Transverse colon (tissue), 4 donors: Measurements from ENCODE around the gene FA2H. TPM values are rescaled to one million over a fixed set of nuclear protein-coding genes. Genes with fewer than 3 reads are reported as not detected.

ENCODE experiments used
- DNase-seq: peaks from one replicate; pipeline ENCODE4 v3.0.0-alpha.2; 2019
- H3K27ac ChIP-seq, 4 donors: fragments of 200-600 bp; sonication (generic); 2 replicates each; pipeline ENCODE4 v1.5.1; 2016 to 2018; ENCODE audit warnings: inconsistent platforms in 4 of 4
- H3K27me3 ChIP-seq: fragments of 200-600 bp; sonication (generic); 2 replicates; pipeline ENCODE4 v1.5.1; 2017; ENCODE audit warnings: inconsistent platforms
- H3K36me3 ChIP-seq, 4 donors: fragments of 200-600 bp; sonication (generic); 2 replicates each; pipeline ENCODE4 v1.5.1; 2017 to 2019; ENCODE audit warnings: inconsistent platforms in 4 of 4
- H3K4me1 ChIP-seq, 4 donors: fragments of 200-600 bp; sonication (generic); 2 replicates each; pipeline ENCODE4 v1.5.1; 2017 to 2020; ENCODE audit warnings: inconsistent platforms in 4 of 4
- H3K4me3 ChIP-seq, 4 donors: fragments of 200-600 bp; sonication (generic); 1 replicate in 1 of 4; 2 replicates in 3 of 4; pipeline versions ENCODE4 v1.5.1 to v1.6.1; 2017 to 2019; ENCODE audit warnings: inconsistent platforms in 4 of 4
- H3K9me3 ChIP-seq, 2 donors: fragments of 200-600 bp; sonication (generic); 2 replicates each; pipeline ENCODE4 v1.5.1; 2017 to 2019; ENCODE audit warnings: inconsistent platforms in 2 of 2
- EP300 ChIP-seq: sonication (generic); formaldehyde crosslinking; IDR thresholded peaks from one replicate; pipeline ENCODE4 v1.6.1; 2017; ENCODE audit warnings: antibody characterized with exemption, low read depth
- POLR2A ChIP-seq: fragments of 450-650 bp; IDR thresholded peaks from one replicate; pipeline ENCODE4 v1.6.1; 2016; ENCODE audit warnings: antibody characterized with exemption, mild to moderate bottlenecking, moderate library complexity
- POLR2AphosphoS5 ChIP-seq, 3 donors: sonication (generic); formaldehyde crosslinking; IDR thresholded peaks; one replicate each; pipeline ENCODE4 v1.6.1; 2016; ENCODE audit warnings: antibody characterized with exemption in 3 of 3
- WGBS, 2 donors: methylation state at CpG; one replicate each; pipeline ENCODE4 v1.1.5; 2018; ENCODE audit warnings: low coverage in 1 of 2; 5-methylcytosine and 5-hydroxymethylcytosine counted together
- in situ Hi-C, 4 donors: fragments of 200-750 bp; cut with MboI; loops; one replicate each; pipeline versions ENCODE4 v1.15.0 to v1.15.1; 2017; ENCODE audit warnings: low sequenced_read_pairs in 3 of 4, low pct_ligation_motif_present in 1 of 4, low pct_unique_long_range_greater_than_20kb in 1 of 4
- intact Hi-C: fragments of 100-400 bp; cut with DNase I; formaldehyde crosslinking; loops from one replicate; pipeline ENCODE4 v1.15.1; 2023; ENCODE audit warnings: low total_unique reads
- total RNA-seq, 4 donors: library from RNA; depleted of rRNA; stranded (reverse); fragments of >200 nt; gene quantifications; one replicate each; pipeline ENCODE4 v1.1.0, GENCODE V29; 2016
- TF ChIP-seq, protein P1 (sequence below), 5 experiments: fragments of 200-600 bp in 3 of 5; fragments of 450-650 bp in 2 of 5; sonication (generic) in 3 of 5; IDR thresholded peaks; 1 replicate in 2 of 5; 2 replicates in 3 of 5; pipeline ENCODE4 v1.5.1; 2016 to 2017; ENCODE audit warnings: antibody characterized with exemption in 5 of 5, inconsistent platforms in 3 of 5, mild to moderate bottlenecking in 2 of 5, moderate library complexity in 1 of 5

Gene FA2H
- total RNA-seq, 4 donors from 2014 or later, result 20.1 to 80.8 (median 36.8) TPM

DNA sequence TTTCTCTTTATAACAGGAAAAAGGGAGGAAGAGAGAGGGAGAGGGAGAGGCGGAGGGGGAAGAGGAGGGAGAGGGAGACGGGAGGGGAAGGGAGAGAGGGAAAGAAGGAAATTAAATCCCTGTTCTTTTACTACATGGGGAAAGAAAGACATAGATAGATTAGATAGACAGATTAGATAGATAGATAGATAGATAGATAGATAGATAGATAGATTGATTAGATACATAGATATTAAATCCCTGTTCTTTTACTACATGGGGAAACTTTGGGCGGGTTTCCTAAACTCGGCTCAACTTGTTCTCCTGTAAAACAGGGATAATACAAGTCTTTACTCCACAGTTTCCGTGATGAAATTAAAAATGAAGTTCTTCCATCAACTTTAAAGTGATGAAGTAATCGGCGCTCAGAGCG is 108.6 kb downstream of the FA2H start:
- Histone ChIP-seq H3K27ac (peak overlapping the region; percentile 72 to 95 (median 84)), H3K36me3 (peaks cover 0 to 15% (median 5%) of the 10 kb centered on the region in 4 donors), H3K9me3 (no peaks in the 10 kb centered on the region), H3K27me3 (no peaks in the 10 kb centered on the region), H3K4me1 (peaks cover 4 to 21% (median 10%) of the 10 kb centered on the region in 4 donors), H3K4me3 (peak overlapping the region; percentile 91 to 100 (median 98))
- no peak for DNase-seq
- TF ChIP-seq, protein P1, sequence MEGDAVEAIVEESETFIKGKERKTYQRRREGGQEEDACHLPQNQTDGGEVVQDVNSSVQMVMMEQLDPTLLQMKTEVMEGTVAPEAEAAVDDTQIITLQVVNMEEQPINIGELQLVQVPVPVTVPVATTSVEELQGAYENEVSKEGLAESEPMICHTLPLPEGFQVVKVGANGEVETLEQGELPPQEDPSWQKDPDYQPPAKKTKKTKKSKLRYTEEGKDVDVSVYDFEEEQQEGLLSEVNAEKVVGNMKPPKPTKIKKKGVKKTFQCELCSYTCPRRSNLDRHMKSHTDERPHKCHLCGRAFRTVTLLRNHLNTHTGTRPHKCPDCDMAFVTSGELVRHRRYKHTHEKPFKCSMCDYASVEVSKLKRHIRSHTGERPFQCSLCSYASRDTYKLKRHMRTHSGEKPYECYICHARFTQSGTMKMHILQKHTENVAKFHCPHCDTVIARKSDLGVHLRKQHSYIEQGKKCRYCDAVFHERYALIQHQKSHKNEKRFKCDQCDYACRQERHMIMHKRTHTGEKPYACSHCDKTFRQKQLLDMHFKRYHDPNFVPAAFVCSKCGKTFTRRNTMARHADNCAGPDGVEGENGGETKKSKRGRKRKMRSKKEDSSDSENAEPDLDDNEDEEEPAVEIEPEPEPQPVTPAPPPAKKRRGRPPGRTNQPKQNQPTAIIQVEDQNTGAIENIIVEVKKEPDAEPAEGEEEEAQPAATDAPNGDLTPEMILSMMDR (IDR thresholded peaks at IDR 0.05), result no peak
- TF ChIP-seq POLR2AphosphoS5 (IDR thresholded peaks at IDR 0.05) (no peak), EP300 (no peak), POLR2A (no peak)
- intact Hi-C loops (no loop called here), in situ Hi-C loops (no loop called here)
- WGBS, 2 donors, result 0 to 8% methylated on average over 3 to 8 of the region's 8 CpGs

Other genes with a start within 250 kb of the FA2H start
- 100 to 1,000 TPM in 3 of 4 donors, 10 to 100 TPM in 1; 77.0 to 154 (median 127) TPM for gene GLG1, start 167.7 kb downstream of the FA2H start, total RNA-seq
- gene RFWD3, start 107.9 kb downstream of the FA2H start, total RNA-seq, result 10 to 100 TPM in 3 of 4 donors, 1 to 10 TPM in 1; 2.8 to 23.9 (median 19.2) TPM
- gene MLKL, start 74.0 kb downstream of the FA2H start, total RNA-seq, result 10 to 100 TPM; 17.1 to 62.5 (median 19.6) TPM
- 100 to 1,000 TPM in 1 of 4 donors, 10 to 100 TPM in 3; 29.1 to 112 (median 42.6) TPM for gene WDR59, start 210.3 kb upstream of the FA2H start, total RNA-seq
- gene ZNRF1, start 224.2 kb upstream of the FA2H start, total RNA-seq, result 10 to 100 TPM; 28.5 to 58.4 (median 40.4) TPM